ENCODE results near the gene CENPI.

The CENPI gene

DNA sequence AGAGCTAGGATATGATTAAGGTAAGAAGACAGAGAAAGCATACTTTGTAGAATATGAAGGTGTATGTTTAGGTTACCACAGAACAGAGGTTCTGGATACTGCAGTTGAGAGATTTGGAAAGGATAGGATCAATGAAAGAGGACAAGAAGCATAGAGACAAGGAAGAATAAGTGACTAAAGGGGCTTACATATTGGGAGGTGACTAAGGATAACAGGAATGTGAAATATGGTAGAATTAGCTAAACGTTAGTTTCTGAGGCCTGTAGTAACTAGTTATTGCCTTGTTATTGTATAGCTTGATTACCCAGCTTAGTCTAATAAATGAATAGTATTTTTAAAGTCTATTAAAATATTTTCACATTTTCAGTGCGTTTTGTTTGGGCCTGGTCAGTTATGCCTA is 38.2 kb downstream of the CENPI start:
- DNase-seq (no peak), ATAC-seq (no peak)
- Mint-ChIP-seq H3K4me1 (no peaks in the 10 kb centered on the region), H3K9me3 (no peaks in the 10 kb centered on the region), H3K27me3 (no peaks in the 10 kb centered on the region), H3K4me3 (no peak overlapping the region), H3K27ac (no peak overlapping the region)
